ENCODE data around the gene KIF1B.
A peak's percentile ranks its signal among the peaks of the same experiment; 100 is the strongest.
"Not testable (repeated sequence)": the region's sequence is repeated elsewhere in the genome, so short reads cannot be mapped to it uniquely, and the experiment has no call there.

KIF1B gene

GRCh38 chr1:10398734-10399443, 188.5 kb downstream of the KIF1B start, which contains the start of gene PGD:
Gene PGD, plus strand, starts transcription at chr1:10399064. Its CDS starts 54 bp downstream, at chr1:10399118.
- intact Hi-C loops (cut with DNase I) = no loop called here
- DNase-seq = peak; percentile 97 to 100 (median 99)

GRCh38 chr1:10399444-10399941, 189.1 kb downstream of the KIF1B start:
- peak in 32 of 42 donors; percentile 6 to 55 (median 28) for DNase-seq
- intact Hi-C loops (cut with DNase I) = no loop called here

DNA sequence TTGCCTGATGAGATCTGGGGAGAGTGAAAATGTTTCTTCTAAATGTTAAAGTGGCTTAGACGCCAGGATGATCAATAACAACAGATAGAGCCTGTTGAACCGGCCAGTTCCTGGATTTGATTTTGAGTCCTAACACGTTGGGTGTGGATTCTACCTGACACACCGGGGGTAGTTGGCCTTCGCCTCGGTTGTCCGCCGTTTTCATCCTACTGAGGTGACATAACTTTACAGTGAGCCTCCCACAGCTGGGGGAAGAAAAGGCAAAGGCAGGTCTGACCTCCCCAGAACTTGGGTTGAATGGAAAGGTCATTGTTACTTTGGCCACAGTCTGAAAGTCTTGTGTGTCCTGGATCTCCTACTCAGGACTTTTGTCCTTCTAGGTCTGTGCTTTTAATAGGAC, 189.6 kb downstream of the KIF1B start:
- no peak for DNase-seq
- intact Hi-C loops (cut with DNase I) = no loop called here

DNA sequence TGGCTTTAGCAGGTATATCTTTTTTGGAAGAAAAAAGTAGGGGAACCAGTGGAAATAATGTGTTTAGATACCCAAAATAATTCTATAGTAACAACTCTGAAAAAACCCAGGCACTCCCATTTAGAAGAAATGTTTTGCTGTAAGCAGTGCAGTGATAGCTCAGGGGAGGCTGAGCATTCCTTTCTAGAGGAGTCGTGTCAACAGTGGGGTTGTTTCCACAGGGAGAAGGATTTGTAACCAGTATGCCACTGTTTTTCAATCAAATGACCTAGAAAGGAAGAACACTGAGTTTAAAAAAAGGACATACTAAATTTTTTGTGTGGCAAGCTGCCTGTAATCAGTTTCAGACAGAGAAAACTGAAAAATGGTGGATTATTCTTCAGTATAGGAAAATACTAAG, 190.9 kb downstream of the KIF1B start:
- DNase-seq = no peak
- intact Hi-C loops (cut with DNase I) = no loop called here

GRCh38 chr1:10402729-10403274, 192.4 kb downstream of the KIF1B start:
- no peak for DNase-seq
- intact Hi-C loops (cut with DNase I) = no loop called here

- intact Hi-C loops (cut with DNase I) = no loop called here
- no peak for DNase-seq
These were observed 196.8 kb downstream of the KIF1B start for GRCh38 chr1:10407201-10407600.

DNA sequence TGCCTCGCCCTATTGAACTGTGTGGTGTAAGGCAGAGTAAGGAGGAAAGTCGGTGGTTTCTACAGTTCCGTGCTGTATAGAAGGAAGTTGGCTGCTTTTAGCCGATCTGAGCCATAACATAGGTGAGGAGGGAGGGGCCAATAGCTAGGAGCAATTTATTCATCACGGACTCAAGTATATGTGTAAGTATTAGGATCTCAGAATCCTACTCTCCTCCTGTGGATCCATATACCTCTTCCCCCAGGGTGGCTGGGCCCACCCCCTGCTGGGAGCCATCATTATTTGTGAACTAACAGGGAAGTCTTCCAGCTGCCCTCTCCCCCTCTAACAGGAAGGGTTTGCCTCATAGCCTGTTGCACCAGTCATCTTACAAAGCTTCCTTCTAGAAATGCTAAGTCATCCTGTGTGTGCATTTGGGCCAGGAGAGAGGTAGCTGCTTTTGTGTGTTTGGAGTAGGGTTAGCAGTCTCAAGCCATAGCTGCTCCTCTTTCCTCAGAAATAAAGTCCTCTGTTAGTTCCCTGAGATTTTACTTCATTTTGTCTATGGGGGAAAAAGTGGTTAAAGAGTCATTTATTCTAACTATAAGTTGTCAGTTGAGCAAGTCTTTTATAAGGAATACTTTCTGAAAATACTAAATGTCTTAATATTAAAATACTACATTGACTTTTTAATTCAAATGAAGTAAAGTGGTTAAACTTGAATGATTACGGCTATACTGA, 205.0 kb downstream of the KIF1B start:
- DNase-seq = peak in 11 of 42 donors; percentile 7 to 63 (median 30)
- intact Hi-C loops (cut with DNase I) = no loop called here

GRCh38 chr1:10415967-10416366, 205.6 kb downstream of the KIF1B start:
- DNase-seq; intact Hi-C loops (cut with DNase I): not testable (repeated sequence)

DNA sequence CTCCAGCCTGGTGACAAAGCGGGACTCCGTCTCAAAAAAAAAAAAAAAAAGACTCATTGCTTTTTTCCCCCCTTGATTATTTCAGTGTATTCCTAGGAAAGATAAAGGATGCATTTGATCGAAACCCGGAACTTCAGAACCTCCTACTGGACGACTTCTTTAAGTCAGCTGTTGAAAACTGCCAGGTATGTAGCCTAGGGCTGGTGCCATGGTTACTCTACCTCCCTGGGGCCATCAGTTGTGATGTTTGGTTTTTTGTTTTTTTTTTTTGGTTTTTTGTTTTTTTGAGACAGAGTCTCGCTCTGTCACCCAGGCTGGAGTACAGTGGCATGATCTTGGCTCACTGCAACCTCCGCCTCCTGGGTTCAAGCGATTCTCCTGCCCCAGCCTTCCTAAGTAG, 208.4 kb downstream of the KIF1B start:
- DNase-seq; intact Hi-C loops (cut with DNase I): not testable (repeated sequence)

GRCh38 chr1:10419351-10419750, 209.0 kb downstream of the KIF1B start:
- intact Hi-C loops (cut with DNase I) = no loop called here
- DNase-seq = no peak

- intact Hi-C loops (cut with DNase I) = loop anchor here (10.0 kb wide), 1 partner anchor 547 kb away; no protein-coding TSS in a partner anchor
- DNase-seq = no peak
These were observed 211.3 kb downstream of the KIF1B start for GRCh38 chr1:10421637-10422036.

- intact Hi-C loops (cut with DNase I) = loop anchor here (10.0 kb wide), 1 partner anchor 549 kb away; no protein-coding TSS in a partner anchor
- DNase-seq = peak in 11 of 42 donors; percentile 12 to 67 (median 32)
These were observed 213.7 kb downstream of the KIF1B start for GRCh38 chr1:10424034-10424433.

DNA sequence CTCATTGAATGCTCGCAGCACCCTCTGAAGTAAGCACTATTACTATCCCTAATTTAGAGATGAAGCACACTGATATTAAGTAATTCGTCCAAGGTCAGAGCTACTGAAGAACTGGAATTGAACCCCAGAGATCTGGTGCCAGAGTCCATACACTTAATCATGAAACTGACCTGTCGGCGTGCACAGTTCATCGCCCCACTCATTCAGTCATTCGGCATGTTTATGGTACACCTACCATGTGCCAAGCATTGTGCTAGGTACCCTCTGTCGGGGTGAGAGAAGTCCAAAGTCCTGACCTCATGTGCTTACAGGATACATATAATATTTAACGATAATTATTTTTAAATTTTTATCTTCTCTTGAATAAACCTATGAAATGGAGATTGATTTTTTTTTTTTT, 214.3 kb downstream of the KIF1B start:
- intact Hi-C loops (cut with DNase I) = loop anchor here (10.0 kb wide), 1 partner anchor 550 kb away; no protein-coding TSS in a partner anchor
- no peak for DNase-seq

GRCh38 chr1:10425826-10426534, 215.6 kb downstream of the KIF1B start:
- intact Hi-C loops (cut with DNase I) = loop anchor here (10.0 kb wide), 1 partner anchor 551 kb away; no protein-coding TSS in a partner anchor
- DNase-seq = not testable (repeated sequence)

GRCh38 chr1:10426535-10426848, 216.1 kb downstream of the KIF1B start:
- not testable (repeated sequence) for DNase-seq
- intact Hi-C loops (cut with DNase I) = loop anchor here (10.0 kb wide), 1 partner anchor 552 kb away; no protein-coding TSS in a partner anchor

GRCh38 chr1:10428984-10429383, 218.6 kb downstream of the KIF1B start:
- peak in 1 of 42 donors; percentile 15 for DNase-seq

DNA sequence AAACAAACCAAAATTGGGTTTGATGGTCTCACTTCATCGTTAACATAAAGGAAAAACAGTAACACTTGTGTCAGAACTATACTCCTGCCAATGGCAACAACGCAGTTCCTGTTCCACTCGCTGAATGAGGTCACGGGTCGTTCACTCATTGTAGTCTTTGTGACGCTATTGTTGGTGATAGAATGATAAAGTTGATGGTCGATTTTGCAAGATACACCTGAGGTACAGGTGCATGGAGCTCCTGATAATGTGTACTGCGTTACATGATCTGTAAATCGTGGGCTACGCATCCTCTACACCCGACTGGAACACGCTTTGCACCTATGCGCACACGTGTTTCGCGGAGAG, 219.5 kb downstream of the KIF1B start:
- DNase-seq = peak in 10 of 42 donors; percentile 8 to 38 (median 19)
- intact Hi-C loops (cut with DNase I) = loop anchor here (2.0 to 10.0 kb wide), 2 partner anchors 53 to 555 kb away; no protein-coding TSS in a partner anchor

More at GRCh38 chr1:10428984-10429383, 218.6 kb downstream of the KIF1B start:
- intact Hi-C loops (cut with DNase I) = loop anchor here (10.0 kb wide), 1 partner anchor 554 kb away; no protein-coding TSS in a partner anchor

GRCh38 chr1:10430216-10431069, 220.1 kb downstream of the KIF1B start, which contains the start of gene CENPS:
Gene CENPS, plus strand, starts transcription at chr1:10430433. Its CDS starts 85 bp downstream, at chr1:10430518.
- peak; percentile 29 to 95 (median 84) for DNase-seq
- intact Hi-C loops (cut with DNase I) = loop anchor here (2.0 kb wide), 1 partner anchor 54 kb away; no protein-coding TSS in a partner anchor
